HepG2 (cell line): Measurements from ENCODE around the gene WDR18. TPM values are rescaled to one million over a fixed set of nuclear protein-coding genes. Genes with fewer than 3 reads are reported as not detected.

Experiments used
- ATAC-seq: fragments of 200-7000 bp; cut with Tn5 transposase; 3 replicates; pipeline ENCODE4 v1.9.1; 2020; ENCODE audit warnings: mild to moderate bottlenecking, moderate library complexity
- BruUV-seq: library from RNA; stranded (reverse); fragments of 400-500 nt; replicated peaks from 2 replicates; lab custom pipeline; 2021; lab: Mats Ljungman, UMichigan
- CTCF ChIA-PET: fragments of 300-600 bp; formaldehyde crosslinking; extraction: SDS; loops from one replicate; lab custom pipeline; 2021; ENCODE audit warnings: low total read pairs, inconsistent platforms, low intra/inter-chr PET ratio; lab: Yijun Ruan, JAX
- POLR2A ChIA-PET: fragments of 350-600 bp; sonication (Branson Sonifier 250); formaldehyde crosslinking; loops from one replicate; lab custom pipeline; 2020; ENCODE audit warnings: antibody characterized with exemption, inconsistent platforms; lab: Yijun Ruan, JAX
- DNase-seq: peaks from one replicate; pipeline ENCODE4 v3.0.0-alpha.2; 2015; ENCODE audit warnings: low spot score
- FAIRE-seq: peaks from 3 replicates; lab custom pipeline; 2011; peaks lifted over from hg19 to GRCh38; lab: Jason Lieb, UNC
- H2AFZ ChIP-seq: one replicate; pipeline ENCODE4 v1.6.1; 2011; ENCODE audit warnings: low read length, inconsistent platforms
- H3K27ac ChIP-seq: fragments of 300-600 bp; 3 replicates; pipeline ENCODE4 v1.8.0; 2011; ENCODE audit warnings: mixed run types, mild to moderate bottlenecking, mixed read lengths, low read length, inconsistent platforms; ENCODE audit not compliant: insufficient read depth; ENCODE audit errors: extremely low read length
- H3K27me3 ChIP-seq, 2 experiments: fragments of 200-600 bp in 1 of 2; 2 replicates in 1 of 2; 3 replicates in 1 of 2; pipeline versions ENCODE4 v1.6.0 to v1.8.0; 2011; ENCODE audit warnings: low read length in 2 of 2, mild to moderate bottlenecking in 2 of 2, moderate library complexity in 2 of 2, inconsistent platforms in 1 of 2; ENCODE audit not compliant: insufficient read depth in 2 of 2, control insufficient read depth in 1 of 2
- H3K36me3 ChIP-seq, 2 experiments: fragments of 200-600 bp in 1 of 2; replicated peaks in 1 of 2; 2 replicates in 1 of 2; 3 replicates in 1 of 2; pipeline versions ENCODE4 v1.5.1 to v1.8.0; 2011; ENCODE audit warnings: low read length in 2 of 2, inconsistent platforms in 1 of 2; ENCODE audit not compliant: insufficient read depth in 2 of 2, control insufficient read depth in 1 of 2
- H3K4me1 ChIP-seq: 2 replicates; pipeline ENCODE4 v1.5.1; 2012; ENCODE audit warnings: low read length, inconsistent platforms; ENCODE audit not compliant: insufficient read depth
- H3K4me2 ChIP-seq: 2 replicates; pipeline ENCODE4 v1.6.0; 2011; ENCODE audit warnings: low read depth, low read length, inconsistent platforms
- H3K4me3 ChIP-seq, 3 experiments: fragments of 200-600 bp in 1 of 3; sonication (generic), shearing (Covaris generic) in 1 of 3; replicated peaks in 1 of 3; 2 replicates each; pipeline ENCODE4 v1.5.1; 2011 to 2016; ENCODE audit warnings: low read length in 3 of 3, inconsistent platforms in 2 of 3, low read depth in 2 of 3, mild to moderate bottlenecking in 2 of 3, control low read depth in 1 of 3, mixed read lengths in 1 of 3; ENCODE audit not compliant: insufficient read depth in 1 of 3
- H3K79me2 ChIP-seq: one replicate; pipeline ENCODE4 v1.6.1; 2011; ENCODE audit warnings: low read length, inconsistent platforms; ENCODE audit not compliant: insufficient read depth
- H3K9ac ChIP-seq: 2 replicates; pipeline ENCODE4 v1.6.0; 2011; ENCODE audit warnings: mild to moderate bottlenecking, low read depth, low read length, inconsistent platforms; ENCODE audit not compliant: insufficient read depth
- H3K9me3 ChIP-seq: 2 replicates; pipeline ENCODE4 v1.5.1; 2012; ENCODE audit warnings: mild to moderate bottlenecking, low read length
- H4K20me1 ChIP-seq: 2 replicates; pipeline ENCODE4 v1.6.0; 2011; ENCODE audit warnings: inconsistent platforms, mild to moderate bottlenecking, low read length, moderate library complexity; ENCODE audit not compliant: insufficient read depth
- AGO2 ChIP-seq: fragments of 200-400 bp; formaldehyde crosslinking; optimal IDR thresholded peaks from 2 replicates; pipeline ENCODE3; 2017; ENCODE audit warnings: mild to moderate bottlenecking, low read depth, low read length, moderate library complexity
- HINFP ChIP-seq: sonication (generic); formaldehyde crosslinking; IDR thresholded peaks from 2 replicates; pipeline ENCODE4 v1.4.0; 2020; ENCODE audit warnings: low read depth, mild to moderate bottlenecking, missing genetic modification reagents
- NFE2 ChIP-seq: sonication (generic); formaldehyde crosslinking; IDR thresholded peaks from 2 replicates; pipeline ENCODE4 v1.4.0; 2020; ENCODE audit warnings: missing genetic modification reagents
- SNAI1 ChIP-seq: sonication (generic); formaldehyde crosslinking; IDR thresholded peaks from 2 replicates; pipeline ENCODE4 v1.5.0; 2020; ENCODE audit warnings: mild to moderate bottlenecking, missing genetic modification reagents, borderline replicate concordance
- TAF1 ChIP-seq: sonication (generic); formaldehyde crosslinking; IDR thresholded peaks from 2 replicates; pipeline ENCODE4 v1.4.0; 2020; ENCODE audit warnings: missing genetic modification reagents
- ZBTB34 ChIP-seq: sonication (generic); formaldehyde crosslinking; IDR thresholded peaks from 2 replicates; pipeline ENCODE4 v1.8.0; 2022; ENCODE audit warnings: mild to moderate bottlenecking, missing genetic modification reagents
- ZNF30 ChIP-seq: sonication (generic); formaldehyde crosslinking; IDR thresholded peaks from 2 replicates; pipeline ENCODE4 v1.5.0; 2020; ENCODE audit warnings: mild to moderate bottlenecking, missing genetic modification reagents
- ZNF569 ChIP-seq: sonication (generic); formaldehyde crosslinking; IDR thresholded peaks from 2 replicates; pipeline ENCODE4 v1.5.0; 2020; ENCODE audit warnings: mild to moderate bottlenecking, missing genetic modification reagents, moderate library complexity, borderline replicate concordance
- ZNF703 ChIP-seq: sonication (generic); formaldehyde crosslinking; IDR thresholded peaks from 2 replicates; pipeline ENCODE4 v1.5.1; 2020; ENCODE audit warnings: missing genetic modification reagents, mild to moderate bottlenecking, moderate library complexity, borderline replicate concordance
- ZNF777 ChIP-seq: sonication (generic); formaldehyde crosslinking; IDR thresholded peaks from 2 replicates; pipeline ENCODE4 v1.4.0; 2020; ENCODE audit warnings: missing genetic modification reagents
- ZNF790 ChIP-seq: sonication (generic); formaldehyde crosslinking; IDR thresholded peaks from 2 replicates; pipeline ENCODE4 v1.8.0; 2022; ENCODE audit warnings: missing genetic modification reagents, mild to moderate bottlenecking, borderline replicate concordance
- ZSCAN21 ChIP-seq: sonication (generic); formaldehyde crosslinking; IDR thresholded peaks from 2 replicates; pipeline ENCODE4 v1.8.0; 2022; ENCODE audit warnings: mild to moderate bottlenecking, missing genetic modification reagents, moderate library complexity, borderline replicate concordance
- WGBS: methylation state at CpG from one replicate; pipeline ENCODE4 v1.1.6; 2017; ENCODE audit warnings: low lambda C conversion rate; 5-methylcytosine and 5-hydroxymethylcytosine counted together
- in situ Hi-C: cut with HindIII; loops from 2 replicates; pipeline ENCODE4 v1.10.0; 2017; ENCODE audit warnings: low pct_unique_long_range_greater_than_20kb; ENCODE audit not compliant: extremely low pct_ligation_motif_present
- intact Hi-C: fragments of 100-400 bp; cut with micrococcal nuclease; formaldehyde crosslinking; loops from one replicate; pipeline ENCODE4 v1.10.0; 2022; ENCODE audit not compliant: unreplicated experiment
- polyA plus RNA-seq, 8 experiments: library from polyadenylated mRNA; depleted of rRNA in 3 of 8; stranded (reverse) in 7 of 8; unstranded in 1 of 8; fragments of >200 nt; fragmentation: Illumina TruSeq in 4 of 8; extraction: Trizol in 4 of 8; gene quantifications; 2 replicates each; pipeline versions ENCODE4 v1.2.1 to v1.2.3, GENCODE V29; 2011 to 2016; ENCODE audit warnings: low read depth in 4 of 8, missing spikeins in 1 of 8, mixed read lengths in 1 of 8; ENCODE audit not compliant: insufficient read depth in 1 of 8
- total RNA-seq, 5 experiments: library from RNA; depleted of rRNA; stranded (reverse); fragments of >200 nt; fragmentation: Illumina TruSeq; extraction: Trizol; gene quantifications; 2 replicates each; pipeline ENCODE4 v1.2.3, GENCODE V29; 2016; ENCODE audit warnings: low read depth in 1 of 5
- TF ChIP-seq, protein P1 (sequence below): sonication (generic); formaldehyde crosslinking; IDR thresholded peaks from 2 replicates; pipeline ENCODE4 v1.4.0; 2020; ENCODE audit warnings: missing genetic modification reagents
- TF ChIP-seq, protein P2 (sequence below): sonication (generic); formaldehyde crosslinking; IDR thresholded peaks from 2 replicates; pipeline ENCODE4 v1.4.0; 2020; ENCODE audit warnings: missing genetic modification reagents

The WDR18 gene
- total and polyA plus RNA-seq, 2 of the 13 experiments (the other 11 are each of a cell fraction or from before 2014, with no cell fraction given) = 36.4 to 47.6 TPM

DNA sequence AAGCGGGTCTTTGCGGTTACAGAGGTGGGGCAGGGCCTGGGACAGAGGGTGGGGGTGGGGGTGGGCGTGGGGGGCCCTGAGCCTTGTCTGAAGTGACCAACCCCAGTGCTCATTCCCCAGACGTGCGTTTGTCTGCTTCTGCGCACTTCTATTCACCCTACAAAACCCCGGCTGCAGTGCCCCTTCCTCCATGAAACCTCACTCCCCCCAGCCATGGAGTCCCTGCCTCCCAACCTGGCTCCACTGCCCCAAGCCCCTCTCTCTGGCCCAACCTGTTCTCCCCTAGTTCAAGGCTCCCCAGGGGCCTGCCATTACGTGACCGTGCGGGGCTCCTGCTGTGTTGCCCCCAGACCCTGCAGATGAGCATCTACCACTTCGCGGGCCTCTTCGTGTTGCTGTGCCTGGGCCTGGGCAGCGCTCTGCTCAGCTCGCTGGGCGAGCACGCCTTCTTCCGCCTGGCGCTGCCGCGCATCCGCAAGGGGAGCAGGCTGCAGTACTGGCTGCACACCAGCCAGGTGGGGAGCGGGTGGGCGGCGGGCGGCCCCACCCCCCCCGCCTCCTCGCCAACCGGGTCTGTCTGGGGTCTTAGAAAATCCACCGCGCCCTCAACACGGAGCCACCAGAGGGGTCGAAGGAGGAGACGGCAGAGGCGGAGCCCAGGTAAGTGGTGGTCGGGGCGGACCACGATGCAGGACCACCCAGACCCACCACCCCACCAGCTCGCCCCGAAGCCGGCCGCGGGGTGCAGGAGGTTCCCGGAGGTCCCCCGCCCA is 24.3 kb downstream of the WDR18 start (continued):
- TF ChIP-seq ZNF703 (CRISPR knock-in tag) (no peak), HINFP (no peak), SNAI1 (CRISPR knock-in tag) (no peak), ZSCAN21 (CRISPR knock-in tag) (no peak), ZNF790 (CRISPR knock-in tag) (no peak)
- TF ChIP-seq, protein P1, sequence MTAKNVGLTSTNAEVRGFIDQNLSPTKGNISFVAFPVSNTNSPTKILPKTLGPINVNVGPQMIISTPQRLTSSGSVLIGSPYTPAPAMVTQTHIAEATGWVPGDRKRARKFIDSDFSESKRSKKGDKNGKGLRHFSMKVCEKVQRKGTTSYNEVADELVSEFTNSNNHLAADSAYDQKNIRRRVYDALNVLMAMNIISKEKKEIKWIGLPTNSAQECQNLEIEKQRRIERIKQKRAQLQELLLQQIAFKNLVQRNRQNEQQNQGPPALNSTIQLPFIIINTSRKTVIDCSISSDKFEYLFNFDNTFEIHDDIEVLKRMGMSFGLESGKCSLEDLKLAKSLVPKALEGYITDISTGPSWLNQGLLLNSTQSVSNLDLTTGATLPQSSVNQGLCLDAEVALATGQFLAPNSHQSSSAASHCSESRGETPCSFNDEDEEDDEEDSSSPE (CRISPR knock-in tag) = no peak

GRCh38 chr19:1009041-1009980 is 25.2 kb downstream of the WDR18 start:
- no peaks in the 10 kb centered on the region for H3K79me2 ChIP-seq
- no peak overlapping the region for H3K9ac ChIP-seq
- CTCF ChIA-PET = no interaction called here
- 0 out of 2 replicates have a peak, but pooled peaks cover 5% of the 10 kb centered on the region for H3K4me1 ChIP-seq
- in situ Hi-C loops (no loop called here), intact Hi-C loops (no loop called here)
- H3K27me3 ChIP-seq = peaks cover 2 to 8% of the 10 kb centered on the region in 2 experiments
- H3K4me3 ChIP-seq = no peak overlapping the region
- DNase-seq = no peak
- WGBS = 97% methylated on average over 40 of the region's 92 CpGs
- POLR2A ChIA-PET = no interaction called here
- no peak for ATAC-seq
- H3K36me3 ChIP-seq = peaks cover 11 to 14% of the 10 kb centered on the region in 2 experiments; a peak in 3 of 5 replicates
- FAIRE-seq = no peak
- no peak overlapping the region for H2AFZ ChIP-seq
- H3K9me3 ChIP-seq = no peaks in the 10 kb centered on the region
- no peaks in the 10 kb centered on the region for H4K20me1 ChIP-seq
- no TSS peak for BruUV-seq
- H3K27ac ChIP-seq = no peak overlapping the region
- no peak overlapping the region for H3K4me2 ChIP-seq
- no peak for TF ChIP-seq ZNF30 (CRISPR knock-in tag)
- TF ChIP-seq TAF1 = no peak
- TF ChIP-seq ZNF777 (CRISPR knock-in tag) = no peak
- TF ChIP-seq AGO2 = peak; percentile 74
- no peak for TF ChIP-seq ZNF569 (CRISPR knock-in tag)
- no peak for TF ChIP-seq ZBTB34 (CRISPR knock-in tag)
- TF ChIP-seq, protein P2, sequence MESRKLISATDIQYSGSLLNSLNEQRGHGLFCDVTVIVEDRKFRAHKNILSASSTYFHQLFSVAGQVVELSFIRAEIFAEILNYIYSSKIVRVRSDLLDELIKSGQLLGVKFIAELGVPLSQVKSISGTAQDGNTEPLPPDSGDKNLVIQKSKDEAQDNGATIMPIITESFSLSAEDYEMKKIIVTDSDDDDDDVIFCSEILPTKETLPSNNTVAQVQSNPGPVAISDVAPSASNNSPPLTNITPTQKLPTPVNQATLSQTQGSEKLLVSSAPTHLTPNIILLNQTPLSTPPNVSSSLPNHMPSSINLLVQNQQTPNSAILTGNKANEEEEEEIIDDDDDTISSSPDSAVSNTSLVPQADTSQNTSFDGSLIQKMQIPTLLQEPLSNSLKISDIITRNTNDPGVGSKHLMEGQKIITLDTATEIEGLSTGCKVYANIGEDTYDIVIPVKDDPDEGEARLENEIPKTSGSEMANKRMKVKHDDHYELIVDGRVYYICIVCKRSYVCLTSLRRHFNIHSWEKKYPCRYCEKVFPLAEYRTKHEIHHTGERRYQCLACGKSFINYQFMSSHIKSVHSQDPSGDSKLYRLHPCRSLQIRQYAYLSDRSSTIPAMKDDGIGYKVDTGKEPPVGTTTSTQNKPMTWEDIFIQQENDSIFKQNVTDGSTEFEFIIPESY = peak; percentile 82
- TF ChIP-seq NFE2 (CRISPR knock-in tag) = no peak
